Activated T-cell treated with anti-CD3 and anti-CD28 coated beads, Interleukin-2, amount 50 U/mL, for 24 hours (primary cell): ENCODE results near the gene BRCA1.
"Not testable (repeated sequence)": the region's sequence is repeated elsewhere in the genome, so short reads cannot be mapped to it uniquely, and the experiment has no call there.

Experiments used
- DNase-seq: peaks from one replicate; pipeline ENCODE4 v3.0.0-alpha.2; 2020
- H3K27ac Mint-ChIP-seq: 2 replicates; pipeline ENCODE4 v1.8.0; 2020; ENCODE audit warnings: mild to moderate bottlenecking, mixed read lengths
- H3K27me3 Mint-ChIP-seq: 2 replicates; pipeline ENCODE4 v1.8.0; 2020; ENCODE audit warnings: mixed read lengths
- H3K36me3 Mint-ChIP-seq: 2 replicates; pipeline ENCODE4 v1.8.0; 2020; ENCODE audit warnings: low read depth, mixed read lengths
- H3K4me1 Mint-ChIP-seq: 2 replicates; pipeline ENCODE4 v1.8.0; 2020; ENCODE audit warnings: low read depth, mixed read lengths
- H3K4me3 Mint-ChIP-seq: 2 replicates; pipeline ENCODE4 v1.8.0; 2020; ENCODE audit warnings: mild to moderate bottlenecking, moderate library complexity, mixed read lengths
- H3K9me3 Mint-ChIP-seq: 2 replicates; pipeline ENCODE4 v1.8.0; 2020; ENCODE audit warnings: mixed read lengths

BRCA1 gene

GRCh38 chr17:43114151-43114552 is 11.0 kb downstream of the BRCA1 start:
- H3K4me1 Mint-ChIP-seq: no peaks in the 10 kb centered on the region
- no peaks in the 10 kb centered on the region for H3K27me3 Mint-ChIP-seq
- no peaks in the 10 kb centered on the region for H3K9me3 Mint-ChIP-seq
- no peak for DNase-seq
- no peak overlapping the region for H3K4me3 Mint-ChIP-seq
- H3K36me3 Mint-ChIP-seq: peaks cover 78% of the 10 kb centered on the region
- H3K27ac Mint-ChIP-seq: no peak overlapping the region

GRCh38 chr17:43106552-43106951 is 18.6 kb downstream of the BRCA1 start:
- H3K36me3 Mint-ChIP-seq: peaks cover 80% of the 10 kb centered on the region
- no peak for DNase-seq
- H3K4me1 Mint-ChIP-seq: no peaks in the 10 kb centered on the region
- H3K27ac Mint-ChIP-seq: no peak overlapping the region
- no peak overlapping the region for H3K4me3 Mint-ChIP-seq
- H3K9me3 Mint-ChIP-seq: no peaks in the 10 kb centered on the region
- H3K27me3 Mint-ChIP-seq: no peaks in the 10 kb centered on the region

- Mint-ChIP-seq H3K9me3 (no peaks in the 10 kb centered on the region), H3K4me3 (no peak overlapping the region), H3K27ac (no peak overlapping the region), H3K27me3 (no peaks in the 10 kb centered on the region), H3K36me3 (peaks cover 79% of the 10 kb centered on the region), H3K4me1 (no peaks in the 10 kb centered on the region)
- no peak for DNase-seq
Measured at GRCh38 chr17:43105146-43105545, 20.0 kb downstream of the BRCA1 start.

GRCh38 chr17:43104665-43105064 is 20.5 kb downstream of the BRCA1 start:
- Mint-ChIP-seq H3K36me3 (peaks cover 80% of the 10 kb centered on the region), H3K9me3 (no peaks in the 10 kb centered on the region), H3K4me3 (no peak overlapping the region), H3K4me1 (no peaks in the 10 kb centered on the region), H3K27ac (no peak overlapping the region), H3K27me3 (no peaks in the 10 kb centered on the region)
- no peak for DNase-seq

GRCh38 chr17:43095364-43095763 is 29.8 kb downstream of the BRCA1 start:
- not testable (repeated sequence) for H3K4me1 Mint-ChIP-seq, H3K9me3 Mint-ChIP-seq, DNase-seq, H3K4me3 Mint-ChIP-seq, H3K27me3 Mint-ChIP-seq, H3K27ac Mint-ChIP-seq
- peaks cover 88% of the 10 kb centered on the region for H3K36me3 Mint-ChIP-seq

GRCh38 chr17:43094129-43094835 is 30.9 kb downstream of the BRCA1 start:
- peaks cover 86% of the 10 kb centered on the region for H3K36me3 Mint-ChIP-seq
- no peak overlapping the region for H3K4me3 Mint-ChIP-seq
- no peak for DNase-seq
- H3K4me1 Mint-ChIP-seq: no peaks in the 10 kb centered on the region
- H3K9me3 Mint-ChIP-seq: no peaks in the 10 kb centered on the region
- H3K27ac Mint-ChIP-seq: no peak overlapping the region
- no peaks in the 10 kb centered on the region for H3K27me3 Mint-ChIP-seq

- H3K9me3 Mint-ChIP-seq: no peaks in the 10 kb centered on the region
- H3K4me1 Mint-ChIP-seq: no peaks in the 10 kb centered on the region
- H3K27ac Mint-ChIP-seq: no peak overlapping the region
- peaks cover 94% of the 10 kb centered on the region for H3K36me3 Mint-ChIP-seq
- H3K4me3 Mint-ChIP-seq: no peak overlapping the region
- DNase-seq: no peak
- no peaks in the 10 kb centered on the region for H3K27me3 Mint-ChIP-seq
Measured at GRCh38 chr17:43092901-43093300, 32.3 kb downstream of the BRCA1 start.

GRCh38 chr17:43090022-43090421 is 35.1 kb downstream of the BRCA1 start:
- no peak for DNase-seq
- H3K27me3 Mint-ChIP-seq: no peaks in the 10 kb centered on the region
- H3K36me3 Mint-ChIP-seq: peaks cover 89% of the 10 kb centered on the region
- H3K4me1 Mint-ChIP-seq: no peaks in the 10 kb centered on the region
- no peak overlapping the region for H3K4me3 Mint-ChIP-seq
- no peaks in the 10 kb centered on the region for H3K9me3 Mint-ChIP-seq
- H3K27ac Mint-ChIP-seq: no peak overlapping the region

- DNase-seq: no peak
- H3K4me3 Mint-ChIP-seq: no peak overlapping the region
- no peaks in the 10 kb centered on the region for H3K27me3 Mint-ChIP-seq
- peaks cover 80% of the 10 kb centered on the region for H3K36me3 Mint-ChIP-seq
- no peak overlapping the region for H3K27ac Mint-ChIP-seq
- no peaks in the 10 kb centered on the region for H3K9me3 Mint-ChIP-seq
- no peaks in the 10 kb centered on the region for H3K4me1 Mint-ChIP-seq
Measured at GRCh38 chr17:43085474-43085873, 39.7 kb downstream of the BRCA1 start.

GRCh38 chr17:43079641-43080302 is 45.4 kb downstream of the BRCA1 start:
- H3K36me3 Mint-ChIP-seq: peaks cover 82% of the 10 kb centered on the region
- no peaks in the 10 kb centered on the region for H3K27me3 Mint-ChIP-seq
- no peaks in the 10 kb centered on the region for H3K9me3 Mint-ChIP-seq
- H3K4me1 Mint-ChIP-seq: no peaks in the 10 kb centered on the region
- DNase-seq: no peak
- H3K4me3 Mint-ChIP-seq: no peak overlapping the region
- no peak overlapping the region for H3K27ac Mint-ChIP-seq

- no peaks in the 10 kb centered on the region for H3K27me3 Mint-ChIP-seq
- no peak overlapping the region for H3K27ac Mint-ChIP-seq
- DNase-seq: no peak
- H3K9me3 Mint-ChIP-seq: no peaks in the 10 kb centered on the region
- no peak overlapping the region for H3K4me3 Mint-ChIP-seq
- peaks cover 71% of the 10 kb centered on the region for H3K36me3 Mint-ChIP-seq
- no peaks in the 10 kb centered on the region for H3K4me1 Mint-ChIP-seq
Measured at GRCh38 chr17:43074869-43075268, 50.3 kb downstream of the BRCA1 start.

- DNase-seq: no peak
- no peaks in the 10 kb centered on the region for H3K4me1 Mint-ChIP-seq
- no peak overlapping the region for H3K27ac Mint-ChIP-seq
- no peaks in the 10 kb centered on the region for H3K27me3 Mint-ChIP-seq
- peaks cover 72% of the 10 kb centered on the region for H3K36me3 Mint-ChIP-seq
- no peak overlapping the region for H3K4me3 Mint-ChIP-seq
- no peaks in the 10 kb centered on the region for H3K9me3 Mint-ChIP-seq
Measured at GRCh38 chr17:43070872-43071271, 54.3 kb downstream of the BRCA1 start.

- Mint-ChIP-seq H3K4me3 (no peak overlapping the region), H3K36me3 (peaks cover 72% of the 10 kb centered on the region), H3K27ac (no peak overlapping the region), H3K4me1 (no peaks in the 10 kb centered on the region), H3K9me3 (no peaks in the 10 kb centered on the region), H3K27me3 (no peaks in the 10 kb centered on the region)
- DNase-seq: no peak
Measured at GRCh38 chr17:43070257-43070656, 54.9 kb downstream of the BRCA1 start.

- no peak for DNase-seq
- no peaks in the 10 kb centered on the region for H3K27me3 Mint-ChIP-seq
- H3K27ac Mint-ChIP-seq: no peak overlapping the region
- H3K4me1 Mint-ChIP-seq: no peaks in the 10 kb centered on the region
- peaks cover 68% of the 10 kb centered on the region for H3K36me3 Mint-ChIP-seq
- H3K4me3 Mint-ChIP-seq: no peak overlapping the region
- no peaks in the 10 kb centered on the region for H3K9me3 Mint-ChIP-seq
Measured at GRCh38 chr17:43069368-43069898, 55.7 kb downstream of the BRCA1 start.

GRCh38 chr17:43068570-43069367 is 56.4 kb downstream of the BRCA1 start:
- Mint-ChIP-seq H3K4me3 (no peak overlapping the region), H3K27me3 (no peaks in the 10 kb centered on the region), H3K27ac (no peak overlapping the region), H3K9me3 (no peaks in the 10 kb centered on the region), H3K36me3 (peaks cover 68% of the 10 kb centered on the region), H3K4me1 (no peaks in the 10 kb centered on the region)
- no peak for DNase-seq
